ENCODE data around the gene ADAM23.

ADAM23 gene

GRCh38 chr2:206442474-206442832 lies 879 bp upstream of the ADAM23 start:
- Histone ChIP-seq H3K4me3 (ENCODE audit: low read length in 2 of 2) (peak overlapping the region in 1 of 2 donors; percentile 73), H3K9me3 (replicated peaks in 1 of 2; ENCODE audit: control insufficient read depth in 2 of 2, insufficient read depth in 1 of 2, low read depth in 1 of 2, low read length in 2 of 2) (no peaks in the 10 kb centered on the region), H3K4ac (ENCODE audit: low read length) (no peak overlapping the region), H3K23ac (ENCODE audit: low read depth, low read length, poor library complexity) (no peak overlapping the region), H2BK15ac (ENCODE audit: low read length) (no peak overlapping the region), H3K4me1 (ENCODE audit: control insufficient read depth in 2 of 2, insufficient read depth in 1 of 2, low read depth in 1 of 2, low read length in 2 of 2) (peaks cover 0 to 6% of the 10 kb centered on the region in 2 donors), H3K79me1 (ENCODE audit: low read depth, low read length) (no peaks in the 10 kb centered on the region), H3K36me3 (replicated peaks in 1 of 2; ENCODE audit: control insufficient read depth in 2 of 2, insufficient read depth in 2 of 2, low read length in 2 of 2) (no peaks in the 10 kb centered on the region), H2BK5ac (ENCODE audit: low read length) (no peak overlapping the region), H4K8ac (ENCODE audit: low read depth, low read length) (no peak overlapping the region), H2BK120ac (ENCODE audit: low read depth, low read length) (no peak overlapping the region), H3K14ac (ENCODE audit: low read length) (no peak overlapping the region), H3K27ac (replicated peaks; ENCODE audit: low read length) (no peak overlapping the region), H3K18ac (ENCODE audit: low read length) (no peak overlapping the region), H2BK12ac (ENCODE audit: low read length) (no peak overlapping the region), H3K27me3 (ENCODE audit: control insufficient read depth in 3 of 3, insufficient read depth in 3 of 3, low read depth in 1 of 3, low read length in 3 of 3) (peaks cover 0 to 15% (median 0%) of the 10 kb centered on the region in 3 experiments), H2AK5ac (ENCODE audit: low read depth, low read length) (no peak overlapping the region), H2AFZ (ENCODE audit: low read length) (peak overlapping the region; percentile 90), H4K91ac (ENCODE audit: low read depth, low read length, poor library complexity) (no peak overlapping the region), H3K4me2 (ENCODE audit: insufficient read depth, low read length, poor library complexity, severe bottlenecking) (no peak overlapping the region), H3K9ac (ENCODE audit: low read depth, low read length, poor library complexity) (no peak overlapping the region)
- DNase-seq (ENCODE audit: low spot score), result no peak
- no CpG with 5 or more reads among the region's 10 CpGs for WGBS, 2 donors (ENCODE audit: extremely low coverage in 2 of 2, insufficient read length in 2 of 2, insufficient replicate concordance in 1 of 2)

- H2AFZ ChIP-seq (ENCODE audit: low read length), result peak overlapping the region; percentile 90
- peak overlapping the region; percentile 97 for H3K9ac ChIP-seq (ENCODE audit: low read depth, low read length, poor library complexity)
- peak overlapping the region; percentile 95 for H3K18ac ChIP-seq (ENCODE audit: low read length)
- H3K36me3 ChIP-seq (replicated peaks in 1 of 2; ENCODE audit: control insufficient read depth in 2 of 2, insufficient read depth in 2 of 2, low read length in 2 of 2), result peaks cover 0 to 2% of the 10 kb centered on the region in 2 donors
- no peak overlapping the region for H2AK5ac ChIP-seq (ENCODE audit: low read depth, low read length)
- H3K27ac ChIP-seq (replicated peaks; ENCODE audit: low read length), result peak overlapping the region; percentile 42
- WGBS, 2 donors (ENCODE audit: extremely low coverage in 2 of 2, insufficient read length in 2 of 2, insufficient replicate concordance in 1 of 2), result no CpG with 5 or more reads among the region's 77 CpGs
- H3K4ac ChIP-seq (ENCODE audit: low read length), result no peak overlapping the region
- no peak overlapping the region for H4K8ac ChIP-seq (ENCODE audit: low read depth, low read length)
- H3K27me3 ChIP-seq (ENCODE audit: control insufficient read depth in 3 of 3, insufficient read depth in 3 of 3, low read depth in 1 of 3, low read length in 3 of 3), result peaks cover 0 to 12% (median 0%) of the 10 kb centered on the region in 3 experiments
- H3K4me1 ChIP-seq (ENCODE audit: control insufficient read depth in 2 of 2, insufficient read depth in 1 of 2, low read depth in 1 of 2, low read length in 2 of 2), result peaks cover 0 to 6% of the 10 kb centered on the region in 2 donors
- peak overlapping the region; percentile 73 to 93 for H3K4me3 ChIP-seq (ENCODE audit: low read length in 2 of 2)
- H2BK15ac ChIP-seq (ENCODE audit: low read length), result no peak overlapping the region
- no peak overlapping the region for H2BK5ac ChIP-seq (ENCODE audit: low read length)
- H2BK120ac ChIP-seq (ENCODE audit: low read depth, low read length), result no peak overlapping the region
- H4K91ac ChIP-seq (ENCODE audit: low read depth, low read length, poor library complexity), result no peak overlapping the region
- H3K79me1 ChIP-seq (ENCODE audit: low read depth, low read length), result no peaks in the 10 kb centered on the region
- H3K4me2 ChIP-seq (ENCODE audit: insufficient read depth, low read length, poor library complexity, severe bottlenecking), result peak overlapping the region; percentile 84
- peak overlapping the region; percentile 42 for H2BK12ac ChIP-seq (ENCODE audit: low read length)
- no peak overlapping the region for H3K14ac ChIP-seq (ENCODE audit: low read length)
- DNase-seq (ENCODE audit: low spot score), result peak; percentile 18
- no peaks in the 10 kb centered on the region for H3K9me3 ChIP-seq (replicated peaks in 1 of 2; ENCODE audit: control insufficient read depth in 2 of 2, insufficient read depth in 1 of 2, low read depth in 1 of 2, low read length in 2 of 2)
- peak overlapping the region; percentile 92 for H3K23ac ChIP-seq (ENCODE audit: low read depth, low read length, poor library complexity)
Observed at GRCh38 chr2:206443735-206444527, 599 bp downstream of the ADAM23 start.

- Histone ChIP-seq H3K27ac (replicated peaks; ENCODE audit: low read length) (no peak overlapping the region), H3K36me3 (replicated peaks in 1 of 2; ENCODE audit: control insufficient read depth in 2 of 2, insufficient read depth in 2 of 2, low read length in 2 of 2) (peaks cover 0 to 3% of the 10 kb centered on the region in 2 donors), H3K9me3 (replicated peaks in 1 of 2; ENCODE audit: control insufficient read depth in 2 of 2, insufficient read depth in 1 of 2, low read depth in 1 of 2, low read length in 2 of 2) (no peaks in the 10 kb centered on the region), H3K14ac (ENCODE audit: low read length) (no peak overlapping the region), H3K4me2 (ENCODE audit: insufficient read depth, low read length, poor library complexity, severe bottlenecking) (no peak overlapping the region), H4K8ac (ENCODE audit: low read depth, low read length) (no peak overlapping the region), H3K4ac (ENCODE audit: low read length) (no peak overlapping the region), H2AFZ (ENCODE audit: low read length) (no peak overlapping the region), H2BK12ac (ENCODE audit: low read length) (no peak overlapping the region), H2BK120ac (ENCODE audit: low read depth, low read length) (no peak overlapping the region), H3K18ac (ENCODE audit: low read length) (no peak overlapping the region), H3K9ac (ENCODE audit: low read depth, low read length, poor library complexity) (no peak overlapping the region), H3K4me1 (ENCODE audit: control insufficient read depth in 2 of 2, insufficient read depth in 1 of 2, low read depth in 1 of 2, low read length in 2 of 2) (peaks cover 0 to 6% of the 10 kb centered on the region in 2 donors), H3K4me3 (ENCODE audit: low read length in 2 of 2) (no peak overlapping the region), H2AK5ac (ENCODE audit: low read depth, low read length) (no peak overlapping the region), H4K91ac (ENCODE audit: low read depth, low read length, poor library complexity) (no peak overlapping the region), H3K79me1 (ENCODE audit: low read depth, low read length) (no peaks in the 10 kb centered on the region), H3K23ac (ENCODE audit: low read depth, low read length, poor library complexity) (no peak overlapping the region), H3K27me3 (ENCODE audit: control insufficient read depth in 3 of 3, insufficient read depth in 3 of 3, low read depth in 1 of 3, low read length in 3 of 3) (no peaks in the 10 kb centered on the region), H2BK5ac (ENCODE audit: low read length) (no peak overlapping the region), H2BK15ac (ENCODE audit: low read length) (no peak overlapping the region)
- DNase-seq (ENCODE audit: low spot score), result no peak
- WGBS, 2 donors (ENCODE audit: extremely low coverage in 2 of 2, insufficient read length in 2 of 2, insufficient replicate concordance in 1 of 2), result no CpG with 5 or more reads among the region's 2 CpGs
Observed at GRCh38 chr2:206445948-206446347, 2.6 kb downstream of the ADAM23 start.

- H3K18ac ChIP-seq (ENCODE audit: low read length), result no peak overlapping the region
- no peak overlapping the region for H3K27ac ChIP-seq (replicated peaks; ENCODE audit: low read length)
- no peak overlapping the region for H3K4me3 ChIP-seq (ENCODE audit: low read length in 2 of 2)
- H2AFZ ChIP-seq (ENCODE audit: low read length), result no peak overlapping the region
- H4K8ac ChIP-seq (ENCODE audit: low read depth, low read length), result no peak overlapping the region
- no peaks in the 10 kb centered on the region for H3K9me3 ChIP-seq (replicated peaks in 1 of 2; ENCODE audit: control insufficient read depth in 2 of 2, insufficient read depth in 1 of 2, low read depth in 1 of 2, low read length in 2 of 2)
- no peak overlapping the region for H2BK120ac ChIP-seq (ENCODE audit: low read depth, low read length)
- no peak overlapping the region for H2BK5ac ChIP-seq (ENCODE audit: low read length)
- H3K9ac ChIP-seq (ENCODE audit: low read depth, low read length, poor library complexity), result no peak overlapping the region
- H3K14ac ChIP-seq (ENCODE audit: low read length), result no peak overlapping the region
- H2AK5ac ChIP-seq (ENCODE audit: low read depth, low read length), result no peak overlapping the region
- no peak for DNase-seq (ENCODE audit: low spot score)
- H4K91ac ChIP-seq (ENCODE audit: low read depth, low read length, poor library complexity), result no peak overlapping the region
- H2BK12ac ChIP-seq (ENCODE audit: low read length), result no peak overlapping the region
- WGBS, 2 donors (ENCODE audit: extremely low coverage in 2 of 2, insufficient read length in 2 of 2, insufficient replicate concordance in 1 of 2), result no CpG with 5 or more reads among the region's 1 CpG
- no peaks in the 10 kb centered on the region for H3K4me1 ChIP-seq (ENCODE audit: control insufficient read depth in 2 of 2, insufficient read depth in 1 of 2, low read depth in 1 of 2, low read length in 2 of 2)
- no peak overlapping the region for H2BK15ac ChIP-seq (ENCODE audit: low read length)
- H3K4ac ChIP-seq (ENCODE audit: low read length), result no peak overlapping the region
- peaks cover 0 to 3% of the 10 kb centered on the region in 2 donors for H3K36me3 ChIP-seq (replicated peaks in 1 of 2; ENCODE audit: control insufficient read depth in 2 of 2, insufficient read depth in 2 of 2, low read length in 2 of 2)
- H3K27me3 ChIP-seq (ENCODE audit: control insufficient read depth in 3 of 3, insufficient read depth in 3 of 3, low read depth in 1 of 3, low read length in 3 of 3), result no peaks in the 10 kb centered on the region
- no peak overlapping the region for H3K4me2 ChIP-seq (ENCODE audit: insufficient read depth, low read length, poor library complexity, severe bottlenecking)
- H3K79me1 ChIP-seq (ENCODE audit: low read depth, low read length), result no peaks in the 10 kb centered on the region
- H3K23ac ChIP-seq (ENCODE audit: low read depth, low read length, poor library complexity), result no peak overlapping the region
Observed at GRCh38 chr2:206452242-206452641, 8.9 kb downstream of the ADAM23 start.
